GM18951 (cell line): Measurements from ENCODE around the gene BRIP1.
"Not testable (repeated sequence)": the region's sequence is repeated elsewhere in the genome, so short reads cannot be mapped to it uniquely, and the experiment has no call there.

Source experiments
- POLR2A ChIP-seq: IDR thresholded peaks from 4 replicates; pipeline ENCODE4 v1.6.1; 2011; ENCODE audit warnings: mild to moderate bottlenecking; ENCODE audit not compliant: insufficient read length, insufficient read depth; ENCODE audit errors: extremely low read depth
- in situ Hi-C: fragments of 300-500 bp; cut with MboI; formaldehyde crosslinking; loops from one replicate; pipeline ENCODE4 v1.12.0; 2022; ENCODE audit warnings: low sequenced_read_pairs, mixed read lengths, inconsistent platforms; ENCODE audit not compliant: unreplicated experiment

The BRIP1 gene

DNA sequence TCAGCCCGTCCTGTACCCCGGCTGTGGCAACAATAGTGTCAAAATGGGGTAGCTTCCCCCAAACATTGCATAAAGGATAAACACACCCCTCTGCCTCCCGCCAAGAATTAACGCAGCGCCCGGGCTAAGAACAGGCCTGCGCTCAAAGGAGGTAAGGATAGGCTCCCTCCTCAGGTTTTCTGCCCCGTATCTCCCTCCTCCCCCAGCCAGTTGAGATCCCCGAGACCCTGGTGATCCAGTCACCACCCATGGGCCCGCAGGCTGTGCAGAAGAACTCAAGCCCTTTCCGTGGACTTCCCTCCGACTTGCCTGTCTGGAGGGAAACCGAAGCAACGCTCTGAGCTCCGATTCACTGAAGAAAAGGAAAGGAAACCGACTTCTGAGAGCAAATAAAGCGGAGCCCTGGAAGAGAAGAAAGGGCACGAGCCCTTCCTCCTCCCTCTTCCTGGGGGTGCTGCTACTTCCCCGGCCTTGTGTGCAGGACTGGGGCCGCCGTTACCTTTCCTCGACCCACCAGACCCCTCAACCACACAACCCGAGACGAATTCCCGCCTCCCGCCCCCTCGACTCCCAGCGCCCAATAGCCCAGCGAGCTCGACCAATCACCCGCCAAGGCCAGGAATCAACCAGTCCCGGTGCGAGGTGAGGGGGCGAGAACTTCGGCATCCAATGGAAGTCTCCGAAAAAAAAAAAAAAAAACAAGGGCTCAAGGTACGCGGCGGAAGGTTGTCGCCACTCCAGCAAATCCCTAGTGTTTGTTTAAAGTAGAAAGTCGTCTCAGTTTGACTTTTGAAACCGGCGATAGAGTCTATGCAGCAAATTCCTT lies at the start of gene BRIP1:
BRIP1 (minus strand) TSS at position 554 of the 826 bp plus-strand sequence. CDS start 1,989 bp downstream, outside the sequence.
- in situ Hi-C loops = no loop called here
- peak; percentile 73 for TF ChIP-seq POLR2A

DNA sequence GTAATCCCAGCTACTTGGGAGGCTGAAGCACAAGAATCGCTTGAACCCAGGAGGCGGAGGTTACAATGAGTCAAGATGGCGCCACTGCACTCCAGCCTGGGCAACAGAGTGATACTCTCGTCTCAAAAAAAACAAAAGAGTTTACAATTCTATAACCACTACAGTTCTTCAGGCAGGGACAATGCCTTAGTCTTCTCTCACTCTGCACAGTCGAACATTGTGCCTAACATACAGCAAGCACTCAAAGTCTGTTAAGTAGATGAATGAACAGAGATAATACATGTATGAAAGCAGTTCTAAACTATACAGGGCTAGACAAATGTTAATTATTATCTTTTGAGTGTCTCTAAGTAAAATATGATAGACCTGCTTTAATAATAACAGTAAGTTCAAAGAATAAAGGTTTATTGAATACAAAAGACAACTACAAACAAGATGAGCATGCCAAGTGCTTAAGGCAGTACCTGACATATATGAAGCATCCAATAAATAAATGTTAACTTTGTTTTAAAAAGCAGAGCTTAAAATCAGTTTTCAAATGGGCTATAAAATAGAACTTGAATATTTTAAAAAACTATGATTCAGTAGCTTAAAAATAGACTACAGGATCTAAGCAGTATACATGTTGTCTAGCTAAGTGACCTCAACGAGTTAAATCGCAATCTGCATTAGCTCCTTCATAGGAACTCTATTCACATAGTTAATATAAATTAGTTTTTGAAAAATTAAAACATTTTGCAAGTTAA lies 45.1 kb upstream of the BRIP1 start:
- no peak for TF ChIP-seq POLR2A
- in situ Hi-C loops = no loop called here

DNA sequence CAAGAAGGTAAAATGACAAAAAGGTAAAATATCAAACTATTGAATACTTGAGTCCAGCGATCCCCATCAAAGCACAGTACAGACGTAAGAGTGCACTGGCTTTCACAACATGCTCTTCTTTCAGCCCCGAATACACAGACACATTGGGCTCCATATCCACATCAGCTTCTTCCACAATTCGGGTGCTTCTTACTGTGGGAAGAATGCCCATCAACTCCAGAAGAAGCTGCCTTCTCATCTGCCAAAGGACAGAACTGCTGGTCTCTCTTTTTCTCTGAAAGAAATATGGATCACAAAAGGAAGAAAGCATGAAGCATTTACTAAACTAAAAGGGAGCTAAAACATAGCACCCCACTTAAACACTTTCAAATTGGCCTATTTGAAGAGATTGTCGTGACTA lies 44.0 kb upstream of the BRIP1 start:
- TF ChIP-seq POLR2A = no peak
- in situ Hi-C loops = no loop called here

DNA sequence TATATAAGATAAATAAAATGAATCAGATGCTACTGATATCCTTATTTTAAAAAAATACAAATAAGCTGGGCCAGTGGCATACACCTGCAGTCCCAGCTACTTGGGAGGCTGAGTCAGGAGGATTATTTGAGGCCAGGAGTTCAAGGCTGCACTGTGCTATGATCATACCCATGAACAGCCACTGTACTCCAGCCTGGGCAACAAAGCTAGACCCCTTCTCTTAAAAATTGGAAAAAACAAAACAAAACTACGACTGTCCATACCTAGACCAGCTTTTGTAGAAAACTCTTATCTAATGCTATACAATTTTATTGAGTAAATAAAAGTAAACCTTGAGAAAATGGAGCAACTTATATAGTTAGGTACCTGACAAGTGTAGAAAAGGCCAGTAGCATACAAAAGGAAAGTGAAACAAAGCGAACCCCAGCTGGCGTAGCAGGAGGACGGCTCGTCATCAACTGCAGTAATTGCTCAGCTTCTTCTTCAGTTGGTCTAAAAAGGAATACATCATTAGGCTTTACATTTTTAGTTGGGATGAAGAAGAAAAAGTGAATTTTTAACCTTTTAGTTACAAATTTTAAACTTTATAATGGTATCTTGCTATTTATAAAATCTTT lies 40.9 kb upstream of the BRIP1 start:
- in situ Hi-C loops = no loop called here

DNA sequence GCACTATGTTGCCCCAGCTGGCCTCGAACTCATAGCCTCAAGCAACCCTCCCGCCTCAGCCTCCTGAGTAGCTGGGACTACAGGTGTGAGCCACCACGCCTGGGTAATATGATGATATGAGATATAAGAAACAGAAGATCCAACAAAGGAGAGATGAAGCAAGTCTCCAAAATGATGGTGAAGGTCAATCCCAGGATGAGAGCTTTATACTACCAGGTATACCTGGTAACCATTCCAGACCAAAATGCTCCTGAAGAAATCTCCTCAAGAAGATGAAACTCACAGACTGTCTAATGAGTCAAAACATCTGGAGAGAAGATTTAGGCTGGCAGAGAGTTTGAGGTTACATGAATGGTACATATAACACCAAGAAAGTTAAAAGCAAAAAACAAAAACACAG lies 39.9 kb upstream of the BRIP1 start:
- TF ChIP-seq POLR2A = no peak
- in situ Hi-C loops = no loop called here

More for the DNA sequence above, 40.9 kb upstream of the BRIP1 start:
- no peak for TF ChIP-seq POLR2A

DNA sequence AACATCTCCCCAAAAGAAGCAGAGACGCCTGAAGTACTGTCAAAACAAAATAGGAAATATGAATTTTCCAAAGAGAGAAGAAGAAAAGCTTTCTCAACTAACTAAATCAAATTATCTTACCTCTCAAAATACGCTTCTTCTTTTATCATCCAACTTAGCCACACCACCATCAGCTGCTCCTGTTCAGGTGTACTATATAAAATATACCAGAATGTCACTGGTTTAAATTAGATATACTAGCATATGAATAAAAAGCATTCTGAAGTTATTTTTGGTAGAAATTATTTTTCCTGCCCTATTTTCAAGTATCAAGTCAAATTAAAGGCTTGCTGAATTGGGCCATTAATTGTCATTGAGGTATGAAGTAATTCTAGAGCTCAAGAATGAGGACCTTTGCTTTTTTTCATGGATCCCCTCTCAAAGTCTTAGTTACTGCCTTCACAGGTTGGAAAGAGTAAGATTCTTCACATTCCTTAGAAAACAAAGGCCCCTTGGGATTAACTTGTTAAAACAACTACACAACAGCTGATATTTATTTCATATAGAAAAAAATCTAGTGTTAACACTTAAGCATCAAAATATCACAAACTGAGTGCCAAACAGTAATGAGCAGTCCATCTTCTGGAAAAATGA lies 34.3 kb upstream of the BRIP1 start:
- no peak for TF ChIP-seq POLR2A
- in situ Hi-C loops = no loop called here

DNA sequence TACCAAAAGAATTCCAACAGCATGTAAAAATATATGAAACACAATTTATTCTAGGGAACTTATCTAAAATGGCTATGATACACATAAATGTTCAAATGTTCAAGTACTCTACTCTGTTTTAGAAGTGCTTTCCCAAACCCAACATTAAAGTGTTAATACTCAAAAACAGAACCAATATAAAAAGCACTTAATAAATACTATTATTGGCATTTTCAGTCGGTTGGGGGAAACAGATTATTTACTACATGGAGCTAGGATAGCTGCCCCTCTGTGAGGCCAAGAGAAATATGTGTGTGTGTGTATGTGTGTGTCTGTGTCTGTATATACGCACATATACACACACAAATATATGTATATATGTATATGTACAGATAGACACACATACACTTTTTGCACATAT lies 32.1 kb upstream of the BRIP1 start:
- in situ Hi-C loops = no loop called here

DNA sequence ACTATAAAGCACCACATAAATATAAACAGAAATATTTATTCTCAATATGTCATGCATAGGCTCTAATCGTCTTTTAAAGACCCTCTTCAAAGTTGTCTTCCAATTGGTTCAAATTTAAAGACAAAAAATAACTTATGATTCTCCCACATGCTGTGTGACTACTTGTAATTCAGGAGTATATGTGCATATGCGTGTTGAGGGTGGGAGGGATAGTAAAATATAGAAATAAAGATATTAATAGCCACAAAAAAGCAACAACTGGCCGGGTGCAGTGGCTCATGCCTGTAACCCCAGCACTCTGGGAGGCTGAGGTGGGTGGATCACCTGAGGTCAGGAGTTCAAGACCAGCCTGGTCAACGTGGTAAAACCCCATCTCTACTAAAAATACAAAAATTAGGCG lies 31.0 kb upstream of the BRIP1 start:
- in situ Hi-C loops = not testable (repeated sequence)

More for the DNA sequence above, 32.1 kb upstream of the BRIP1 start:
- no peak for TF ChIP-seq POLR2A

DNA sequence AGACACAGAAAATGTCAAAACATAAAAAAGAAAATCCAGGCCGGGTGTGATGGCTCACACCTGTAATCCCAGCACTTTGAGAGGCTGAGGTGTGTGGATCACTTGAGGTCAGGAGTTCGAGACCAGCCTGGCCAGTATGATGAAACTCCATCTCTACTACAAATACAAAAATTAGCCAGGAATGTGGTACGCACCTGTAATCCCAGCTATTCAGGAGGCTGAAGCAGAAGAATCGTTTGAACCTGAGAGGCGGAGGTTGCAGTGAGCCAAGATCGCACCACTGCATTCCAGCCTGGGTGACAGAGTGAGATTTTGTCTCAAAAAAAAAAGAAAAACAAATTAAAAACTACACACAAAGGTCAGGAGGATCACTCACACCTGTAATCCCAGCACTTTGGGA lies 24.4 kb upstream of the BRIP1 start:
- in situ Hi-C loops = not testable (repeated sequence)

DNA sequence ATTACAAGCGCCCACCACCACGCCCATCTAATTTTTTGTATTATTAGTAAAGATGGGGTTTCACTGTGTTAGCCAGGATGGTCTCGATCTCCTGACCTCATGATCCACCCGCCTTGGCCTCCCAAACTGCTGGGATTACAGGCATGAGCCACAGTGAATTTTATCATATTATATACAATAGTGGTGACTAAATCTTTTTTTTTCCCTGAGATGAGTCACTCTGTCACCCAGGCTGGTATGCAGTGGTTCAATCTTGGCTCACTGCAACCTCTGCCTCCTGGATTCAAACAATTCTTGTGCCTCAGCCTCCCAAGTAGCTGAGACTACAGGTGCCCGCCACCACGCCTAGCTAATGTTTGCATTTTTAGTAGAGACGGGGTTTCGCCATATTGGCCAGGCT lies 22.5 kb upstream of the BRIP1 start:
- in situ Hi-C loops = not testable (repeated sequence)

DNA sequence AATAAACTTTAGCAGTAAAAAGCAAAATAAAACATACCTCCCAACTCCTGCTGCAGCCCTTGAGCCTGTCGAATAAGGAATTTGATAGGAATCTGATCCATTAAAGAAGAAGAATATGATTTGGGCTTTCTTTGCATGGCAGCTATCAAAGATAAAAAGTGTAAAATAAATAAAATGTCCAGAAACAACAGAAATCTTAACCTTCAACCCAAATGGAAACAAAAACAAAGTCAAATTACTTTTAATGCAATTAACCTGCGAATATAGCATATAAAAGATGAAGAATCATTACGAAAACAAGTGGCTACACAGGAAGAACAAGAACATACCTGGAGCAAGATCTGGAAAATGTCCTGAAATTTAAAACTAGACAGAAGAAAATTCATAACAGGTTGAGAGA lies 21.5 kb upstream of the BRIP1 start:
- in situ Hi-C loops = no loop called here
- TF ChIP-seq POLR2A = no peak

DNA sequence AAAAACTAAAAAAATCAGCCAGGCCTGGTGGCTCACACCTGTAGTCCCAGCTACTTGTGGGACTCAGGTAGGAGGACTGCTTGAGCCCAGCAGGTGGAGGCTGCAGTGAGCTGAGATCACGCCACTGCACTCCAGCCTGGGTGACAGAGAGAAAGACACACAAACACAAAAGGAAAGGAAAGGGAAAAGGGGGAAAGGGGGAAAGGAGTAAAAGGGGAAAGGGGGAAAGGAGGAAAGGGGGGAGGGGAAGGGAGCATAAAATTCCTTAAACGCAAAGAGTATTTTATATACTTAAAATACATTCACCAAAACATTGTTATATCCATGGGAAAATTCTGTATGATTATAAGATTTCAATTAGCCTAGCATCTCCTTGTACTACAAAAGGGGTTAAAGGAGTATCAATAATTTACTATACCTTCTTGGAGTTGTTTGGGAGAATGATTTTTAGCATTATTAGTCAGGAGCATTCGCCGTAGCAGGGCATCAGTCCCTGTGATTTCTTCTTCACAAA lies 17.3 kb upstream of the BRIP1 start:
- no peak for TF ChIP-seq POLR2A
- in situ Hi-C loops = no loop called here

DNA sequence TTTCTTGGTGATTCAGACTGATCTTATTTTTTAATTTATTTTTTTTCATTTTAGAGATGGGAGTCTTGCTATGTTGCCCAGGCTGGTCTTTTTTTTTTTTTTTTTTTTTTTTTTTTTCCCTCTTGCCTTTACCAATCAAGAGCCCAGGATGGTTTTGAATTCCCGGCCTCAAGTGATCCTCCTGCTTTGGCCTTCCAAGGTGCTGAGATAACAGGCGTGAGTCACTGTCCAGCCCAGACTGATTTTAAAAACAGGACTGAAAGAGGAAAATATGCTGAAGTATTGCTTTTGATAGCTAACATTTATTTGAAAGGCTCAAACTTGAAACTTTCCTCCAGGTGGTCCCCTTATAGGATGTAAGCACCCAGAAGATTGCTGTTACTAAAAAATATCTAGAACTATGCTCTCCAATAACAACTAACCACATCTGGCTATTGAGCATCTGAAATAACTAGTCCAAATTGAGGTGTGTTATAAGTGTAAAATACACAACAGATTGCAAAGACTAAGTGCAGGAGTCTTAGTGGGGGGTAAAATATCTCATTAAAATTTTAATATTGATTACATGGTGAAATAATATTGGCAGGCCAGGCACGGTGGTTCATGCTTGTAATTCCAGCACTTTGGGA lies 15.8 kb upstream of the BRIP1 start:
- in situ Hi-C loops = no loop called here
- TF ChIP-seq POLR2A = no peak
